Stimulated activated effector memory CD8-positive, alpha-beta T cell treated with anti-CD3 and anti-CD28 coated beads, Interleukin-12 subunit alpha, Interleukin-12 subunit beta, amount 100 ng/mL, for 72 hours (primary cell): ENCODE data around the gene TSR2.

Experiments
- ATAC-seq: fragments of 150-1000 bp; cut with Tn5 transposase; 2 replicates; pipeline ENCODE4 v1.10.0; 2021
- DNase-seq, 2 donors: peaks; one replicate each; pipeline ENCODE4 v3.0.0; 2021 to 2022; ENCODE audit warnings: low spot score in 2 of 2
- H3K27ac Mint-ChIP-seq: one replicate; pipeline ENCODE4 v1.8.0; 2022; ENCODE audit warnings: mild to moderate bottlenecking, mixed read lengths
- H3K36me3 Mint-ChIP-seq: one replicate; pipeline ENCODE4 v1.8.0; 2022; ENCODE audit warnings: mild to moderate bottlenecking, mixed read lengths
- H3K4me1 Mint-ChIP-seq: one replicate; pipeline ENCODE4 v1.8.0; 2022; ENCODE audit warnings: mixed read lengths
- H3K4me3 Mint-ChIP-seq: one replicate; pipeline ENCODE4 v1.8.0; 2022; ENCODE audit warnings: mild to moderate bottlenecking, mixed read lengths
- H3K9me3 Mint-ChIP-seq: one replicate; pipeline ENCODE4 v1.8.0; 2022; ENCODE audit warnings: mixed read lengths

Gene TSR2

GRCh38 chrX:54439960-54440871 lies at the start of gene TSR2:
Gene TSR2 (plus strand): TSS chrX:54440404. CDS start chrX:54440422, 18 bp downstream.
- Mint-ChIP-seq H3K9me3 (no peaks in the 10 kb centered on the region), H3K27ac (peak within 1 kb of the TSS; percentile 93), H3K4me3 (peak within 1 kb of the TSS; percentile 90), H3K36me3 (peaks cover 35% of the 10 kb centered on the region), H3K4me1 (peaks cover 44% of the 10 kb centered on the region)
- ATAC-seq, result peak; percentile 98
- peak; percentile 44 to 79 for DNase-seq

- no peaks in the 10 kb centered on the region for H3K36me3 Mint-ChIP-seq
- H3K9me3 Mint-ChIP-seq, result no peaks in the 10 kb centered on the region
- DNase-seq (no peak), ATAC-seq (no peak)
- H3K4me3 Mint-ChIP-seq, result no peak overlapping the region
- no peak overlapping the region for H3K27ac Mint-ChIP-seq
- H3K4me1 Mint-ChIP-seq, result no peaks in the 10 kb centered on the region
Measured at GRCh38 chrX:54397113-54397512, 43.1 kb upstream of the TSR2 start.

GRCh38 chrX:54407266-54407665 lies 32.9 kb upstream of the TSR2 start:
- Mint-ChIP-seq H3K27ac (no peak overlapping the region), H3K9me3 (no peaks in the 10 kb centered on the region), H3K36me3 (no peaks in the 10 kb centered on the region), H3K4me1 (no peaks in the 10 kb centered on the region), H3K4me3 (no peak overlapping the region)
- ATAC-seq (no peak), DNase-seq (no peak)

GRCh38 chrX:54411732-54412131 lies 28.5 kb upstream of the TSR2 start:
- ATAC-seq (no peak), DNase-seq (no peak)
- Mint-ChIP-seq H3K27ac (no peak overlapping the region), H3K4me1 (peaks cover 6% of the 10 kb centered on the region), H3K36me3 (no peaks in the 10 kb centered on the region), H3K9me3 (no peaks in the 10 kb centered on the region), H3K4me3 (no peak overlapping the region)

GRCh38 chrX:54413753-54414152 lies 26.5 kb upstream of the TSR2 start:
- Mint-ChIP-seq H3K4me3 (no peak overlapping the region), H3K36me3 (no peaks in the 10 kb centered on the region), H3K27ac (no peak overlapping the region), H3K4me1 (peaks cover 6% of the 10 kb centered on the region), H3K9me3 (no peaks in the 10 kb centered on the region)
- DNase-seq (no peak), ATAC-seq (no peak)

GRCh38 chrX:54415534-54416350 lies 24.5 kb upstream of the TSR2 start:
- Mint-ChIP-seq H3K36me3 (no peaks in the 10 kb centered on the region), H3K4me1 (peaks cover 6% of the 10 kb centered on the region), H3K4me3 (no peak overlapping the region), H3K27ac (no peak overlapping the region), H3K9me3 (no peaks in the 10 kb centered on the region)
- DNase-seq (no peak), ATAC-seq (no peak)

GRCh38 chrX:54416965-54417364 lies 23.2 kb upstream of the TSR2 start:
- H3K4me1 Mint-ChIP-seq, result peaks cover 6% of the 10 kb centered on the region
- DNase-seq, result no peak
- H3K9me3 Mint-ChIP-seq, result no peaks in the 10 kb centered on the region
- H3K4me3 Mint-ChIP-seq, result no peak overlapping the region
- no peak overlapping the region for H3K27ac Mint-ChIP-seq
- no peaks in the 10 kb centered on the region for H3K36me3 Mint-ChIP-seq
- ATAC-seq, result no peak

- Mint-ChIP-seq H3K36me3 (no peaks in the 10 kb centered on the region), H3K4me3 (no peak overlapping the region), H3K9me3 (no peaks in the 10 kb centered on the region), H3K4me1 (peaks cover 6% of the 10 kb centered on the region), H3K27ac (no peak overlapping the region)
- DNase-seq, result no peak
- ATAC-seq, result no peak
Measured at GRCh38 chrX:54419559-54420302, 20.5 kb upstream of the TSR2 start.

- ATAC-seq, result no peak
Measured at GRCh38 chrX:54422168-54422567, 18.0 kb upstream of the TSR2 start.

GRCh38 chrX:54423161-54423888 lies 16.9 kb upstream of the TSR2 start:
- no peak overlapping the region for H3K27ac Mint-ChIP-seq
- H3K4me3 Mint-ChIP-seq, result no peak overlapping the region
- H3K9me3 Mint-ChIP-seq, result no peaks in the 10 kb centered on the region
- no peaks in the 10 kb centered on the region for H3K4me1 Mint-ChIP-seq
- no peaks in the 10 kb centered on the region for H3K36me3 Mint-ChIP-seq
- DNase-seq (no peak), ATAC-seq (no peak)

More at GRCh38 chrX:54422168-54422567, 18.0 kb upstream of the TSR2 start:
- Mint-ChIP-seq H3K36me3 (no peaks in the 10 kb centered on the region), H3K27ac (no peak overlapping the region), H3K4me1 (no peaks in the 10 kb centered on the region), H3K4me3 (no peak overlapping the region), H3K9me3 (no peaks in the 10 kb centered on the region)
- DNase-seq, result no peak

GRCh38 chrX:54427837-54428424 lies 12.3 kb upstream of the TSR2 start:
- Mint-ChIP-seq H3K36me3 (no peaks in the 10 kb centered on the region), H3K27ac (no peak overlapping the region), H3K4me3 (no peak overlapping the region), H3K4me1 (no peaks in the 10 kb centered on the region), H3K9me3 (no peaks in the 10 kb centered on the region)
- no peak for ATAC-seq
- DNase-seq, result no peak

- Mint-ChIP-seq H3K9me3 (no peaks in the 10 kb centered on the region), H3K36me3 (no peaks in the 10 kb centered on the region), H3K4me3 (no peak overlapping the region), H3K4me1 (no peaks in the 10 kb centered on the region), H3K27ac (no peak overlapping the region)
- DNase-seq (no peak), ATAC-seq (no peak)
Measured at GRCh38 chrX:54430519-54430918, 9.7 kb upstream of the TSR2 start.

GRCh38 chrX:54435121-54435520 lies 5.1 kb upstream of the TSR2 start:
- H3K36me3 Mint-ChIP-seq, result no peaks in the 10 kb centered on the region
- H3K9me3 Mint-ChIP-seq, result no peaks in the 10 kb centered on the region
- H3K27ac Mint-ChIP-seq, result no peak overlapping the region
- DNase-seq, result no peak
- peaks cover 3% of the 10 kb centered on the region for H3K4me1 Mint-ChIP-seq
- no peak overlapping the region for H3K4me3 Mint-ChIP-seq
- no peak for ATAC-seq

GRCh38 chrX:54442790-54443189 lies 2.6 kb downstream of the TSR2 start:
- ATAC-seq, result no peak
- H3K36me3 Mint-ChIP-seq, result peaks cover 54% of the 10 kb centered on the region
- no peak overlapping the region for H3K4me3 Mint-ChIP-seq

More at GRCh38 chrX:54442790-54443189, 2.6 kb downstream of the TSR2 start:
- Mint-ChIP-seq H3K9me3 (no peaks in the 10 kb centered on the region), H3K4me1 (peaks cover 44% of the 10 kb centered on the region), H3K27ac (no peak overlapping the region)
- no peak for DNase-seq
